HCT116 (cell line): Measurements from ENCODE around the gene TYW3. TPM values are rescaled to one million over a fixed set of nuclear protein-coding genes. Genes with fewer than 3 reads are reported as not detected.
A peak's percentile ranks its signal among the peaks of the same experiment; 100 is the strongest.

ENCODE experiments used
- ATAC-seq: fragments of 200-7000 bp; cut with Tn5 transposase; 2 replicates; pipeline ENCODE4 v1.9.1; 2020; ENCODE audit warnings: mild to moderate bottlenecking, moderate library complexity
- BruUV-seq: library from RNA; stranded (reverse); fragments of 400-500 nt; replicated peaks from 2 replicates; lab custom pipeline; 2021; lab: Mats Ljungman, UMichigan
- CTCF ChIA-PET: fragments of 300-600 bp; sonication (Branson Sonifier 250); formaldehyde crosslinking; loops from one replicate; lab custom pipeline; 2021; ENCODE audit warnings: antibody characterized with exemption; lab: Charles Lee
- POLR2A ChIA-PET: fragments of 300-600, 350-600 bp; sonication (Branson Sonifier 250); formaldehyde crosslinking; loops from one replicate; lab custom pipeline; 2021; ENCODE audit warnings: antibody characterized with exemption; lab: Charles Lee
- RAD21 ChIA-PET, 2 experiments: fragments of 300-600 bp; sonication (Branson Sonifier 250); formaldehyde crosslinking; loops; one replicate each; lab custom pipeline; 2023; ENCODE audit warnings: low total read pairs in 2 of 2; ENCODE audit not compliant: uncharacterized antibody in 2 of 2, unreplicated experiment in 2 of 2, low non-redundant PET in 1 of 2; lab: Charles Lee
- DNase-seq: peaks from one replicate; pipeline ENCODE4 v3.0.0-alpha.2; 2010; ENCODE audit warnings: low read depth, low spot score
- H2AFZ ChIP-seq: fragments of 200-600 bp; shearing (Covaris generic), sonication (generic); 2 replicates; pipeline ENCODE4 v1.6.1; 2017; ENCODE audit warnings: low read depth, mixed run types, mixed read lengths, antibody characterized with exemption, low read length; ENCODE audit not compliant: poor library complexity, severe bottlenecking
- H3K27ac ChIP-seq: 2 replicates; pipeline ENCODE4 v1.5.1; 2012; ENCODE audit warnings: low read depth, low read length
- H3K27me3 ChIP-seq: fragments of 200-600 bp; sonication (generic); 2 replicates; pipeline ENCODE4 v1.6.1; 2016; ENCODE audit warnings: mixed run types, low read length, mixed read lengths; ENCODE audit not compliant: insufficient read depth
- H3K36me3 ChIP-seq, 2 experiments: fragments of 200-500 bp in 1 of 2; fragments of 200-600 bp in 1 of 2; sonication (Bioruptor generic) in 1 of 2; sonication (generic) in 1 of 2; 2 replicates each; pipeline versions ENCODE4 v1.5.1 to v1.6.1; 2014 to 2016; ENCODE audit warnings: low read length in 2 of 2, inconsistent platforms in 1 of 2, mixed read lengths in 1 of 2, mixed run types in 1 of 2; ENCODE audit not compliant: insufficient read depth in 2 of 2, control insufficient read depth in 1 of 2
- H3K4me1 ChIP-seq, 2 experiments: fragments of 200-600 bp in 1 of 2; sonication (generic) in 1 of 2; 2 replicates each; pipeline versions ENCODE4 v1.5.1 to v1.6.1; 2012 to 2017; ENCODE audit warnings: low read length in 2 of 2, inconsistent platforms in 1 of 2, mild to moderate bottlenecking in 1 of 2, mixed read lengths in 1 of 2, mixed run types in 1 of 2, moderate library complexity in 1 of 2; ENCODE audit not compliant: insufficient read depth in 2 of 2, control insufficient read depth in 1 of 2
- H3K4me2 ChIP-seq: fragments of 200-600 bp; sonication (generic); 2 replicates; pipeline ENCODE4 v1.6.1; 2017; ENCODE audit warnings: mixed run types, low read length, mixed read lengths
- H3K4me3 ChIP-seq, 2 experiments: fragments of 200-600 bp in 1 of 2; sonication (generic) in 1 of 2; replicated peaks in 1 of 2; 2 replicates each; pipeline ENCODE4 v1.5.1; 2011 to 2016; ENCODE audit warnings: low read length in 2 of 2, control low read depth in 1 of 2, low read depth in 1 of 2, mild to moderate bottlenecking in 1 of 2, mixed read lengths in 1 of 2, mixed run types in 1 of 2
- H3K79me2 ChIP-seq: fragments of 200-600 bp; sonication (generic); 2 replicates; pipeline ENCODE4 v1.6.1; 2017; ENCODE audit warnings: mild to moderate bottlenecking, mixed run types, low read length, moderate library complexity, mixed read lengths; ENCODE audit not compliant: insufficient read depth
- H3K9ac ChIP-seq: fragments of 200-600 bp; sonication (generic); 2 replicates; pipeline ENCODE4 v1.6.1; 2016; ENCODE audit warnings: low read length, mixed read lengths
- H3K9me2 ChIP-seq: fragments of 200-600 bp; sonication (generic), shearing (Covaris generic); 2 replicates; pipeline ENCODE4 v1.6.1; 2017; ENCODE audit warnings: mixed run types, mild to moderate bottlenecking, moderate library complexity; ENCODE audit not compliant: insufficient read depth
- H3K9me3 ChIP-seq, 2 experiments: fragments of 200-500 bp in 1 of 2; fragments of 200-600 bp in 1 of 2; sonication (Bioruptor generic) in 1 of 2; sonication (generic) in 1 of 2; 2 replicates each; pipeline ENCODE4 v1.6.1; 2014 to 2017; ENCODE audit warnings: low read length in 2 of 2, mixed read lengths in 2 of 2, inconsistent platforms in 1 of 2, low read depth in 1 of 2, mild to moderate bottlenecking in 1 of 2, mixed run types in 1 of 2, moderate library complexity in 1 of 2; ENCODE audit not compliant: control insufficient read depth in 1 of 2, insufficient read depth in 1 of 2
- H4K20me1 ChIP-seq: fragments of 200-600 bp; sonication (generic), shearing (Covaris generic); 2 replicates; pipeline ENCODE4 v1.6.1; 2017; ENCODE audit warnings: mixed run types, mild to moderate bottlenecking, moderate library complexity; ENCODE audit not compliant: insufficient read depth
- CEBPB ChIP-seq: IDR thresholded peaks from 2 replicates; pipeline ENCODE4 v1.6.1; 2012; ENCODE audit warnings: low read depth
- EZH2 ChIP-seq: fragments of 200-600 bp; sonication (generic); IDR thresholded peaks from 2 replicates; pipeline ENCODE4 v1.6.1; 2017; ENCODE audit warnings: antibody characterized with exemption, mixed run types
- EZH2phosphoT487 ChIP-seq: fragments of 200-600 bp; IDR thresholded peaks from 2 replicates; pipeline ENCODE4 v1.6.1; 2018; ENCODE audit warnings: antibody characterized with exemption, borderline replicate concordance
- POLR2AphosphoS5 ChIP-seq: IDR thresholded peaks from 2 replicates; pipeline ENCODE4 v1.6.1; 2011; ENCODE audit warnings: mild to moderate bottlenecking, low read depth, low read length, moderate library complexity
- SRF ChIP-seq: IDR thresholded peaks from 2 replicates; pipeline ENCODE4 v1.6.1; 2012; ENCODE audit warnings: low read depth
- TCF7L2 ChIP-seq: IDR thresholded peaks from 2 replicates; pipeline ENCODE4 v1.7.0; 2011; ENCODE audit warnings: borderline replicate concordance, inconsistent platforms; ENCODE audit not compliant: insufficient read depth, insufficient read length; ENCODE audit errors: extremely low read depth
- YY1 ChIP-seq: IDR thresholded peaks from 2 replicates; pipeline ENCODE4 v1.6.1; 2011; ENCODE audit warnings: low read length, low read depth, moderate library complexity, mild to moderate bottlenecking; ENCODE audit not compliant: insufficient replicate concordance; ENCODE audit errors: extremely low read depth
- intact Hi-C: fragments of 100-400 bp; cut with micrococcal nuclease; formaldehyde crosslinking; loops from 2 replicates; pipeline ENCODE4 v1.10.0; 2022
- total RNA-seq: library from RNA; stranded (reverse); gene quantifications from one replicate; pipeline ENCODE4 v1.2.1, GENCODE V29; 2021; ENCODE audit not compliant: unreplicated experiment
- TF ChIP-seq, protein P1 (sequence below): IDR thresholded peaks from 2 replicates; pipeline ENCODE4 v1.6.1; 2012
- TF ChIP-seq, protein P2 (sequence below): IDR thresholded peaks from 2 replicates; pipeline ENCODE4 v1.6.1; 2012

Gene TYW3
- total RNA-seq, 1 experiment from 2014 or later, result 31.8 TPM

DNA sequence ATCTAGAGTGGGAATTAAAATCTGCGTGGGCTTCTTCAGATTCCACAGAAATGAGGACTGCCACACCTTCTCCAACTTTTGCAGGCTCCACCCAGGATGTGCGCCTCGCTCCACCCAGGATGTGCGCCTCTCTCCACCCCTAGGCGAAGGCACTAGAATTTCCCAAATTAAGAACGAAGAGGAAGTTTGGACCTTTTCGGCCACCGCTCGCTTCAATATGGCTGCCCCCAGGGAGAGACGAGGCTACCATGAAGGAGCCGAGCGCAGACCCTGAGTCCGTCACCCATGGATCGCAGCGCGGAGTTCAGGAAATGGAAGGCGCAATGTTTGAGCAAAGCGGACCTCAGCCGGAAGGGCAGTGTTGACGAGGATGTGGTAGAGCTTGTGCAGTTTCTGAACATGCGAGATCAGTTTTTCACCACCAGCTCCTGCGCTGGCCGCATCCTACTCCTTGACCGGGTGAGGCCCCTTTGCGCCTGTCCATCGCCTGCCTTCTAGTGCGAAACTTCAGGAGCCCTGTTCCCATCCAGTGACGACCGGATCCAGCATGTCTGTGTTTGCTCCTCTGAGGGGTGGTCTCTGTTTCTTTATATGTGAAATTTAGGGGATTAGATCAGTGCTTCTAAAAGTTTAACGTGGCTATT, at the start of gene TYW3, which contains the start of gene CRYZ (continued):
- TF ChIP-seq YY1 (peak; percentile 99), EZH2phosphoT487 (no peak), EZH2 (no peak), TCF7L2 (no peak), SRF (peak; percentile 18; the same call in 1 of the 2 replicates)
- TF ChIP-seq, protein P1, sequence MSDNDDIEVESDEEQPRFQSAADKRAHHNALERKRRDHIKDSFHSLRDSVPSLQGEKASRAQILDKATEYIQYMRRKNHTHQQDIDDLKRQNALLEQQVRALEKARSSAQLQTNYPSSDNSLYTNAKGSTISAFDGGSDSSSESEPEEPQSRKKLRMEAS, result peak; percentile 79
- TF ChIP-seq, protein P2, sequence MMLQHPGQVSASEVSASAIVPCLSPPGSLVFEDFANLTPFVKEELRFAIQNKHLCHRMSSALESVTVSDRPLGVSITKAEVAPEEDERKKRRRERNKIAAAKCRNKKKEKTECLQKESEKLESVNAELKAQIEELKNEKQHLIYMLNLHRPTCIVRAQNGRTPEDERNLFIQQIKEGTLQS, result no peak
- TF ChIP-seq, all 23 proteins: peak for 11

DNA sequence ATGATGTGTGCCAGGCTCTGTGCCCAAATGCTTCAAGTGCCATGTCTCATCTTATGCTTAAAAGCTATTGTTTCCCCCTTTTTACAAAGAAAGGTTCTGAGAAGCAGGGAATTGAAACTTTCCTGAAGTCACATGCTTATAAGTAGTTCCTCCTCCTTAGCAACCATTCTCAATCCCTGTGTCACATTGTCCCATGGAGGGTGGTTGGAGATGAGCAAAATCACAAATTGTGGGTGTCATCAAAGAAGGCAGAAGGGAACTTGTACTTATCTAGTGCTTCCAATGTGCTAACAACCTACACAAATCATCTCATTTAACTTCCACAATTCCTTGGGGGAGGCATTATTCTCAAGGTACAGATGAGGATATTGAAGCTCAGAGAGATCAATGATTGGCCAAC, 49.3 kb upstream of the TYW3 start:
- Histone ChIP-seq H3K4me3 (no peak overlapping the region), H3K79me2 (no peaks in the 10 kb centered on the region), H2AFZ (no peak overlapping the region), H3K4me2 (no peak overlapping the region), H3K9ac (no peak overlapping the region), H3K9me2 (no peaks in the 10 kb centered on the region), H3K27ac (no peak overlapping the region), H4K20me1 (no peaks in the 10 kb centered on the region), H3K4me1 (no peaks in the 10 kb centered on the region), H3K36me3 (no peaks in the 10 kb centered on the region), H3K9me3 (no peaks in the 10 kb centered on the region), H3K27me3 (peaks cover 18% of the 10 kb centered on the region)
- ChIA-PET POLR2A (no interaction called here), RAD21 (no interaction called here), CTCF (no interaction called here)
- TF ChIP-seq POLR2AphosphoS5 (no peak), EZH2phosphoT487 (no peak), CEBPB (no peak)
- ATAC-seq, result no peak
- DNase-seq, result no peak
- intact Hi-C loops, result loop anchor here (10.0 kb wide), 1 partner anchor 179 kb away; no protein-coding TSS in a partner anchor
- no TSS peak for BruUV-seq
